GM13976 (cell line): ENCODE data around the gene SLC1A1.
"Not testable (repeated sequence)": the region's sequence is repeated elsewhere in the genome, so short reads cannot be mapped to it uniquely, and the experiment has no call there.

ENCODE experiments used
- DNase-seq: peaks from one replicate; pipeline ENCODE4 v3.0.0; 2012; ENCODE audit warnings: low spot score
- CTCF ChIP-seq: IDR thresholded peaks from 2 replicates; pipeline ENCODE4 v1.5.1; 2012; ENCODE audit warnings: borderline replicate concordance, mild to moderate bottlenecking; ENCODE audit not compliant: insufficient read depth; ENCODE audit errors: extremely low read depth, missing control alignments, control extremely low read depth
- in situ Hi-C: fragments of 300-500 bp; cut with MboI; formaldehyde crosslinking; loops from one replicate; pipeline ENCODE4 v1.12.0; 2022; ENCODE audit warnings: low sequenced_read_pairs, mixed read lengths, inconsistent platforms; ENCODE audit not compliant: unreplicated experiment

SLC1A1 gene

GRCh38 chr9:4538621-4539020 lies 48.4 kb downstream of the SLC1A1 start:
- TF ChIP-seq CTCF: no peak
- in situ Hi-C loops: no loop called here
- DNase-seq: no peak

- in situ Hi-C loops: no loop called here
- TF ChIP-seq CTCF: no peak
- no peak for DNase-seq
Observed at GRCh38 chr9:4540425-4540824, 50.2 kb downstream of the SLC1A1 start.

- in situ Hi-C loops: no loop called here
Observed at GRCh38 chr9:4541281-4541680, 51.0 kb downstream of the SLC1A1 start.

GRCh38 chr9:4541856-4542255 lies 51.6 kb downstream of the SLC1A1 start:
- no peak for DNase-seq
- TF ChIP-seq CTCF: no peak
- in situ Hi-C loops: no loop called here

More at GRCh38 chr9:4541281-4541680, 51.0 kb downstream of the SLC1A1 start:
- DNase-seq: no peak
- TF ChIP-seq CTCF: no peak

DNA sequence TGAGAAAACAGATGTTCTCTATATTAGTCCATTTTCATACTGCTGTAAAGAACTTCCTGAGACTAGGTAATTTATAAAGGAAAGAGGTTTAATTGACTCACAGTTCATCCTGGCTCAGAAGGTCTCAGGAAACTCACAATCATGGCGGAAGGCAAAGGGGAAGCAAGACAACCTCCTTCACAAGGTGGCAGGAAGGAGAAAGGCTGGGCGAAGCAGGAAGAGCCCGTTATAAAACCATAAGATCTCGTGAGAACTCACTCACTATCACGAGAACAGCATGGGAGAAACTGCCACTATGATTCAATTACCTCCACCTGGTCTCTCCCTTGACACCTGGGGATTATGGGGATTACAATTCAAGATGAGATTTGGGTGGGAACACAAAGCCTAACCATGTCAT lies 54.4 kb downstream of the SLC1A1 start:
- in situ Hi-C loops, DNase-seq: not testable (repeated sequence)

- DNase-seq: no peak
- in situ Hi-C loops: no loop called here
- TF ChIP-seq CTCF: no peak
Observed at GRCh38 chr9:4547016-4547415, 56.7 kb downstream of the SLC1A1 start.

- peak; percentile 26 for TF ChIP-seq CTCF
- in situ Hi-C loops: no loop called here
- DNase-seq: peak; percentile 34
Observed at GRCh38 chr9:4548811-4549725, 58.8 kb downstream of the SLC1A1 start.
